C4-2B (cell line): ENCODE results near the gene IGLL1.
A peak's percentile ranks its signal among the peaks of the same experiment; 100 is the strongest.
"Not testable (repeated sequence)": the region's sequence is repeated elsewhere in the genome, so short reads cannot be mapped to it uniquely, and the experiment has no call there.

Experiments
- H3K27ac ChIP-seq: fragments of 450-650 bp; 2 replicates; pipeline ENCODE4 v1.5.1; 2017
- CTCF ChIP-seq: fragments of 450-650 bp; conservative IDR thresholded peaks from 2 replicates; pipeline ENCODE4 v1.5.1; 2017; ENCODE audit warnings: mild to moderate bottlenecking
- ZFX ChIP-seq: fragments of 450-650 bp; IDR thresholded peaks from 2 replicates; pipeline ENCODE4 v1.6.1; 2017

Gene IGLL1

GRCh38 chr22:23579870-23580575 is at the start of gene IGLL1:
IGLL1 (minus strand) TSS chr22:23580290; CDS start chr22:23580190, 100 bp downstream.
- TF ChIP-seq CTCF = no peak
- no peak for TF ChIP-seq ZFX
- H3K27ac ChIP-seq = no peak within 1 kb of the TSS

- H3K27ac ChIP-seq = not testable (repeated sequence)
Measured at GRCh38 chr22:23628056-23628743, 48.1 kb upstream of the IGLL1 start.

GRCh38 chr22:23627401-23628055 is 47.4 kb upstream of the IGLL1 start:
- H3K27ac ChIP-seq = not testable (repeated sequence)
- TF ChIP-seq CTCF = peak; percentile 57

- TF ChIP-seq ZFX = no peak
- no peak overlapping the region for H3K27ac ChIP-seq
Measured at GRCh38 chr22:23626286-23626975, 46.3 kb upstream of the IGLL1 start.

GRCh38 chr22:23622634-23623033 is 42.5 kb upstream of the IGLL1 start:
- no peak for TF ChIP-seq CTCF
- no peak for TF ChIP-seq ZFX
- H3K27ac ChIP-seq = no peak overlapping the region

GRCh38 chr22:23621916-23622315 is 41.8 kb upstream of the IGLL1 start:
- not testable (repeated sequence) for H3K27ac ChIP-seq

GRCh38 chr22:23621082-23621780 is 41.1 kb upstream of the IGLL1 start:
- H3K27ac ChIP-seq = no peak overlapping the region

More at GRCh38 chr22:23621082-23621780, 41.1 kb upstream of the IGLL1 start:
- no peak for TF ChIP-seq CTCF
- no peak for TF ChIP-seq ZFX
